CD4-positive, CD25-positive, alpha-beta regulatory T cell (primary cell): ENCODE data around the gene MRPL53. TPM values are rescaled to one million over a fixed set of nuclear protein-coding genes. Genes with fewer than 3 reads are reported as not detected.
A peak's percentile ranks its signal among the peaks of the same experiment; 100 is the strongest.

Experiments used
- ATAC-seq, 2 donors: fragments of 150-1000 bp; cut with Tn5 transposase; one replicate each; pipeline ENCODE4 v1.10.0; 2021; ENCODE audit warnings: low read depth in 2 of 2, moderate number of reproducible peaks in 2 of 2, moderate library complexity in 1 of 2
- DNase-seq, 3 donors: peaks; one replicate each; pipeline versions ENCODE4 v3.0.0 to v3.0.0-alpha.2; 2012 to 2022; ENCODE audit warnings: mixed read lengths in 1 of 3
- H3K27ac ChIP-seq: one replicate; pipeline ENCODE4 v1.7.0; 2013; ENCODE audit warnings: mild to moderate bottlenecking, low read length; ENCODE audit not compliant: insufficient read depth, poor library complexity, severe bottlenecking
- H3K27me3 ChIP-seq: one replicate; pipeline ENCODE4 v1.7.0; 2013; ENCODE audit warnings: low read length; ENCODE audit not compliant: control insufficient read depth, insufficient read depth
- H3K36me3 ChIP-seq: one replicate; pipeline ENCODE4 v1.7.0; 2013; ENCODE audit warnings: mild to moderate bottlenecking, low read length, moderate library complexity; ENCODE audit not compliant: control insufficient read depth, insufficient read depth
- H3K4me1 ChIP-seq: 2 replicates; pipeline ENCODE4 v1.7.0; 2013; ENCODE audit warnings: mild to moderate bottlenecking, low read length; ENCODE audit not compliant: insufficient read depth, control insufficient read depth, poor library complexity, severe bottlenecking
- H3K4me3 ChIP-seq: one replicate; pipeline ENCODE4 v1.7.0; 2013; ENCODE audit warnings: low read depth, mild to moderate bottlenecking, low read length, moderate library complexity
- H3K9me3 ChIP-seq, 2 experiments: 1 replicate in 1 of 2; 2 replicates in 1 of 2; pipeline ENCODE4 v1.7.0; 2013; ENCODE audit warnings: low read length in 2 of 2, mild to moderate bottlenecking in 1 of 2, moderate library complexity in 1 of 2; ENCODE audit not compliant: control insufficient read depth in 2 of 2
- H3K27ac Mint-ChIP-seq, 3 donors: one replicate each; pipeline ENCODE4 v1.8.0; 2020 to 2022; ENCODE audit warnings: mild to moderate bottlenecking in 3 of 3, mixed read lengths in 3 of 3, moderate library complexity in 2 of 3
- H3K27me3 Mint-ChIP-seq: one replicate; pipeline ENCODE4 v1.8.0; 2022; ENCODE audit warnings: mild to moderate bottlenecking, mixed read lengths
- H3K36me3 Mint-ChIP-seq: one replicate; pipeline ENCODE4 v1.8.0; 2020; ENCODE audit warnings: mixed read lengths
- H3K4me1 Mint-ChIP-seq, 4 donors: one replicate each; pipeline ENCODE4 v1.8.0; 2020 to 2022; ENCODE audit warnings: mixed read lengths in 4 of 4, mild to moderate bottlenecking in 1 of 4
- H3K4me3 Mint-ChIP-seq, 4 donors: one replicate each; pipeline ENCODE4 v1.8.0; 2020 to 2022; ENCODE audit warnings: mild to moderate bottlenecking in 4 of 4, mixed read lengths in 4 of 4, moderate library complexity in 3 of 4
- H3K9me3 Mint-ChIP-seq, 7 donors: one replicate each; pipeline ENCODE4 v1.8.0; 2020 to 2022; ENCODE audit warnings: mixed read lengths in 7 of 7, mild to moderate bottlenecking in 3 of 7, moderate library complexity in 2 of 7
- polyA plus RNA-seq, 4 donors: library from polyadenylated mRNA; unstranded; fragments of 300-500 nt; fragmentation: Illumina TruSeq; gene quantifications; one replicate each; pipeline ENCODE4 v1.2.3, GENCODE V29; 2021
- total RNA-seq: library from RNA; stranded (reverse); gene quantifications from one replicate; pipeline ENCODE4 v1.2.3, GENCODE V29; 2022

MRPL53 gene
- total and polyA plus RNA-seq, 5 donors from 2014 or later: 57.2 to 163 (median 137) TPM

- Histone ChIP-seq H3K27ac (no peak overlapping the region), H3K36me3 (peaks cover 3% of the 10 kb centered on the region), H3K4me1 (peaks cover 40% of the 10 kb centered on the region), H3K27me3 (peaks cover 2% of the 10 kb centered on the region), H3K4me3 (no peak overlapping the region), H3K9me3 (no peaks in the 10 kb centered on the region)
- Mint-ChIP-seq H3K27ac (no peak overlapping the region), H3K9me3 (peaks cover 0 to 1% (median 0%) of the 10 kb centered on the region in 7 donors), H3K4me1 (peaks cover 0 to 67% (median 22%) of the 10 kb centered on the region in 4 donors), H3K27me3 (peaks cover 62% of the 10 kb centered on the region), H3K4me3 (peak overlapping the region; percentile 56 to 83 (median 71)), H3K36me3 (peaks cover 17% of the 10 kb centered on the region)
- ATAC-seq: no peak
- DNase-seq: no peak
Measured at GRCh38 chr2:74499940-74500577, 27.6 kb upstream of the MRPL53 start.

DNA sequence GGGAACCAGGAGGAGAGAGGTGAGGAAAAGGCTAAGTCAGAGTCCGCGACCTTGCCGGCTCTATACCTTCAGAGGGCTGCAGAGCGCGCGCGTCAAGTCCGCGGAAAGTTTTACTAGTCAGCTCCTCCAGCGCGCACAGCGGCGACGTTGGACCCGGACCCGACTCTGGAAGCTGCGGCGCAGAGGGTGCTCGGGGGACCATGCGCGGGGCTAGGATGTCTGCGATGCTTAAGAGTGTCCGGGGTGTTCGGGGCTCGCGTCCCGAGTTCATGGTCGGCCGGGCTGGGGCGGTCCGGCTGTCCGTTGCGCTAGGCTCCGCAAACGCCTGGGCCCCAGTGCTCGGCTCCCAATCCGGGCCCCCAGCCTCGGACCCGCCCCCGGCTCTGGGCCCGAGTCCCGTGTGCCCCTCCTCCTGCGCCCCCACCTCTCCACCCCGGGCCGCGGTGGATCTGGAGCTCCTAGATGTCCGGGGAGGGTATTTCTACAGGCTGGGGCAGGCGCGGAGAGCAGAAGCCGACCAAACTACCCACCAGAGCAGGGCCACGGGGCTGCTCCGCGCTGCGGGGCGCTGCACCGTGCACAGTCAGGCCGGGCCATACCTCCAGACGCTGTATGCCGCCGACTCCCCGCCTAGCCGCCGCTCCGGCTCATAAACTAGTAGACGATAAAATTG is 26.9 kb upstream of the MRPL53 start, which contains the start of gene LBX2:
Gene LBX2, minus strand, starts transcription at position 337 of the 673 bp plus-strand sequence. Its CDS starts 66 bp downstream, at position 271.
- Mint-ChIP-seq H3K36me3 (peaks cover 11% of the 10 kb centered on the region), H3K4me3 (peak within 1 kb of the TSS; percentile 80 to 91 (median 88)), H3K27me3 (peaks cover 58% of the 10 kb centered on the region), H3K4me1 (peaks cover 0 to 60% (median 16%) of the 10 kb centered on the region in 4 donors), H3K27ac (peak within 1 kb of the TSS in 1 of 3 donors; percentile 41), H3K9me3 (peaks cover 0 to 1% (median 0%) of the 10 kb centered on the region in 7 donors)
- Histone ChIP-seq H3K4me3 (peak within 1 kb of the TSS; percentile 65), H3K9me3 (no peaks in the 10 kb centered on the region), H3K4me1 (peaks cover 40% of the 10 kb centered on the region), H3K27ac (no peak within 1 kb of the TSS), H3K27me3 (peaks cover 2% of the 10 kb centered on the region), H3K36me3 (no peaks in the 10 kb centered on the region)
- ATAC-seq (no peak), DNase-seq (peak in 2 of 3 donors; percentile 8 to 53)

- Mint-ChIP-seq H3K27ac (peak overlapping the region in 1 of 3 donors; percentile 41), H3K4me1 (peaks cover 0 to 53% (median 12%) of the 10 kb centered on the region in 4 donors), H3K4me3 (peak overlapping the region; percentile 80 to 91 (median 88)), H3K27me3 (peaks cover 51% of the 10 kb centered on the region), H3K9me3 (peaks cover 0 to 1% (median 0%) of the 10 kb centered on the region in 7 donors), H3K36me3 (peaks cover 15% of the 10 kb centered on the region)
- DNase-seq (peak in 2 of 3 donors; percentile 23 to 46), ATAC-seq (peak; percentile 23 to 27)
- Histone ChIP-seq H3K4me3 (peak overlapping the region; percentile 65), H3K9me3 (no peaks in the 10 kb centered on the region), H3K27me3 (peaks cover 2% of the 10 kb centered on the region), H3K4me1 (peaks cover 38% of the 10 kb centered on the region), H3K27ac (no peak overlapping the region), H3K36me3 (peaks cover 2% of the 10 kb centered on the region)
Measured at GRCh38 chr2:74498500-74499266, 26.2 kb upstream of the MRPL53 start.

DNA sequence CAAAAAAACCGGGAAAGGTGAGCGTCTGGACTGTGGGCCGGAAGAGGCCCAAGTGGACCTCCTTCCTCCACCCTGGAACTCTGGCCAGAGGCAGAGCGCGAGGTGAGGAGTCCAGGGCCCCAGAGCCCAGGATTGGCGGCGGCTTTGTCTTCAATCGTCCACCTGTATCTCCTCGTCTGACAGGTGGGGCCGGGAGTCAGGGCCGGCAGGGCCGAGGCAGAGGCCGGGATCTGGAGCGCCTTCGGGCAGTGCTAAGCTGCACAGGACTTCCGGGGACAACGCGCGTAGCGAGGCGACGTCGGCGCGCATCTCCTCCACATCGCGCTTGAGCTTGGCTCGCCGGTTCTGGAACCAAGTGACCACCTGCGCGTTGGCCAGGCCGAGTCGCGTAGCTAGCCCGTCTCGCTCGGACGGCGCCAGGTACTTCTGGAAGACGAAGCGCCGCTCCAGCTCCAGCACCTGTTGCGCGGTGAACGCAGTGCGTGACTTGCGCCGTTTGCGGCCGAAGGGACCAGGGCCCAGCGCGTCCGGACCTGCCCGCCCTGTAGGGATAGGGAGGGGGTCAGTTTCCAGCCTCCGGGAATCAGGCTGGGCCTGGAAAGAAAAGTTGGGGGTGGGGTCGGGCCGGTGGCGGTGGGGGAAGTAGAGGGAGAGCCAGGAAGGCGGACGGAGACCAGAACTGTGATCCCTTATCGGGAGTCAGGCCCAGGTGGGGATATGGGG is 25.5 kb upstream of the MRPL53 start:
- H3K4me1 Mint-ChIP-seq: peaks cover 0 to 46% (median 12%) of the 10 kb centered on the region in 4 donors
- ATAC-seq: peak; percentile 17 to 32
- peaks cover 22% of the 10 kb centered on the region for H3K36me3 Mint-ChIP-seq
- H3K27me3 Mint-ChIP-seq: peaks cover 47% of the 10 kb centered on the region
- DNase-seq: peak in 2 of 3 donors; percentile 22 to 57
- H3K9me3 Mint-ChIP-seq: peaks cover 0 to 1% (median 0%) of the 10 kb centered on the region in 7 donors
- H3K4me3 ChIP-seq: peak overlapping the region; percentile 65
- peak overlapping the region in 1 of 3 donors; percentile 41 for H3K27ac Mint-ChIP-seq
- H3K36me3 ChIP-seq: peaks cover 6% of the 10 kb centered on the region
- no peak overlapping the region for H3K27ac ChIP-seq
- H3K4me1 ChIP-seq: peaks cover 31% of the 10 kb centered on the region
- peaks cover 2% of the 10 kb centered on the region for H3K27me3 ChIP-seq
- H3K9me3 ChIP-seq: no peaks in the 10 kb centered on the region
- peak overlapping the region; percentile 80 to 91 (median 88) for H3K4me3 Mint-ChIP-seq

DNA sequence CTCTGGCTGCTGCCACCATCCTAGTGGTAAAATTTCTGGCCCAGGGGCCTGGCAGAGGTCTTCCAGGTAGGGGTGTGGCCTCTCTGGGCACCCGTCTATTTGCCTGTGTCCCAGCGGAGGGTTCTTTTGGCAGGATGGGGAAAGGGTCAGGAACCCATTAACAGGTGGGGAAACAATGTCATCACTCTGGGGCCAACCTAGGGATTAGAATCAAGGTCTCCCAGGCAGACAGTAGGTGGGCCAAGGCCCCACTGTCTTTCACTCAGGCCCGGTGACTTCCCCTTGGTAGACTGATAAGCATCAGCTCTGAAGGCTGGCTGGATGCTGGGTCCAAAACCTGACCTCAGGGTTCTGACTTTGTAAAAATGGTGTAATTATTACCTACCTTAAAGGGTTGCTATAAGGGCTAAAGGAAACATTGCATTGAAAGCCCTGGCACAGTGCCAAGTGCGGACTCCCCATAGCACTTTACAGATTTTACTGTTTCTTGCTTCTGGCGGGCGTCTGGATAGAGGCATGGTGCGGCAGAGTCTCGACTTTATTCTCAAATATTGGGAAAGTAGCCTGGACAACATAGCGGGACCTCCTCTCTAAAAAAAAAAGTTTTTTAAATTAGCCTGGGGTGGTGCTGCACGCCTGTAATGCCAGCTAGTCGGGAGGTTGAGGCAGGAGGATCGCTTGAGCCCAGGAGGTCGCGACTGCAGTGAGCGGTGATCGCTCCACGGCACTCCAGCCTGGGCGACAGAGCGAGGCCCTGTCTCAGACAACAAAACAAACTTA is 24.7 kb upstream of the MRPL53 start:
- H3K36me3 Mint-ChIP-seq: peaks cover 23% of the 10 kb centered on the region
- Histone ChIP-seq H3K36me3 (peaks cover 14% of the 10 kb centered on the region), H3K4me3 (no peak overlapping the region), H3K27me3 (peaks cover 2% of the 10 kb centered on the region), H3K9me3 (no peaks in the 10 kb centered on the region), H3K27ac (no peak overlapping the region), H3K4me1 (peaks cover 23% of the 10 kb centered on the region)
- peaks cover 40% of the 10 kb centered on the region for H3K27me3 Mint-ChIP-seq
- DNase-seq (no peak), ATAC-seq (no peak)
- peaks cover 0 to 1% (median 0%) of the 10 kb centered on the region in 7 donors for H3K9me3 Mint-ChIP-seq
- peaks cover 0 to 38% (median 12%) of the 10 kb centered on the region in 4 donors for H3K4me1 Mint-ChIP-seq
- H3K27ac Mint-ChIP-seq: no peak overlapping the region
- H3K4me3 Mint-ChIP-seq: peak overlapping the region; percentile 71 to 91 (median 82)

- H3K36me3 ChIP-seq: peaks cover 31% of the 10 kb centered on the region
- H3K27ac ChIP-seq: no peak overlapping the region
- Mint-ChIP-seq H3K9me3 (no peaks in the 10 kb centered on the region), H3K4me1 (peaks cover 0 to 29% (median 9%) of the 10 kb centered on the region in 4 donors), H3K4me3 (peak overlapping the region in 1 of 4 donors; percentile 56), H3K27me3 (peaks cover 23% of the 10 kb centered on the region), H3K36me3 (peaks cover 30% of the 10 kb centered on the region), H3K27ac (no peak overlapping the region)
- H3K4me1 ChIP-seq: peaks cover 23% of the 10 kb centered on the region
- no peak for DNase-seq
- no peaks in the 10 kb centered on the region for H3K9me3 ChIP-seq
- ATAC-seq: no peak
- no peaks in the 10 kb centered on the region for H3K27me3 ChIP-seq
- H3K4me3 ChIP-seq: no peak overlapping the region
Measured at GRCh38 chr2:74495440-74495839, 23.0 kb upstream of the MRPL53 start.
